ENCODE results near the gene BRMS1.
"Not testable (repeated sequence)": the region's sequence is repeated elsewhere in the genome, so short reads cannot be mapped to it uniquely, and the experiment has no call there.

BRMS1 gene

GRCh38 chr11:66363187-66363601 is 18.3 kb upstream of the BRMS1 start:
- FAIRE-seq (no peak), DNase-seq (ENCODE audit: low spot score) (no peak)

- DNase-seq (ENCODE audit: low spot score): no peak
- FAIRE-seq: no peak
Measured at GRCh38 chr11:66362481-66363147, 17.7 kb upstream of the BRMS1 start.

- DNase-seq (ENCODE audit: low spot score) (no peak), FAIRE-seq (no peak)
Measured at GRCh38 chr11:66361502-66361941, 16.6 kb upstream of the BRMS1 start.

- FAIRE-seq (no peak), DNase-seq (ENCODE audit: low spot score) (no peak)
Measured at GRCh38 chr11:66360406-66361073, 15.6 kb upstream of the BRMS1 start.

- DNase-seq (ENCODE audit: low spot score): no peak
Measured at GRCh38 chr11:66359662-66360087, 14.8 kb upstream of the BRMS1 start.

GRCh38 chr11:66350560-66351235 is 5.8 kb upstream of the BRMS1 start:
- DNase-seq (ENCODE audit: low spot score); FAIRE-seq: not testable (repeated sequence)

More at GRCh38 chr11:66359662-66360087, 14.8 kb upstream of the BRMS1 start:
- no peak for FAIRE-seq

- FAIRE-seq (no peak), DNase-seq (ENCODE audit: low spot score) (no peak)
Measured at GRCh38 chr11:66349084-66349386, 4.1 kb upstream of the BRMS1 start.

GRCh38 chr11:66347425-66348276 is 2.7 kb upstream of the BRMS1 start, which contains the start of gene B4GAT1:
Gene B4GAT1 (minus strand): TSS chr11:66347629. CDS start chr11:66347545, 84 bp downstream.
- DNase-seq (ENCODE audit: low spot score) (peak; percentile 88), FAIRE-seq (no peak)

GRCh38 chr11:66346476-66347424 is 1.8 kb upstream of the BRMS1 start:
- no peak for FAIRE-seq

GRCh38 chr11:66345316-66345649 is 379 bp upstream of the BRMS1 start:
- no peak for DNase-seq (ENCODE audit: low spot score)
- FAIRE-seq: no peak

More at GRCh38 chr11:66346476-66347424, 1.8 kb upstream of the BRMS1 start:
- no peak for DNase-seq (ENCODE audit: low spot score)

GRCh38 chr11:66343176-66343575 is 1.7 kb downstream of the BRMS1 start:
- FAIRE-seq (no peak), DNase-seq (ENCODE audit: low spot score) (no peak)

GRCh38 chr11:66341502-66342126 is 3.3 kb downstream of the BRMS1 start:
- FAIRE-seq: no peak
- DNase-seq (ENCODE audit: low spot score): no peak

- no peak for DNase-seq (ENCODE audit: low spot score)
- FAIRE-seq: no peak
Measured at GRCh38 chr11:66340596-66341501, 4.1 kb downstream of the BRMS1 start.

- DNase-seq (ENCODE audit: low spot score): no peak
- no peak for FAIRE-seq
Measured at GRCh38 chr11:66339686-66340483, 5.0 kb downstream of the BRMS1 start.

GRCh38 chr11:66339162-66339675 is 5.7 kb downstream of the BRMS1 start:
- DNase-seq (ENCODE audit: low spot score) (no peak), FAIRE-seq (no peak)

GRCh38 chr11:66338276-66339161 is 6.4 kb downstream of the BRMS1 start:
- DNase-seq (ENCODE audit: low spot score): no peak
- FAIRE-seq: no peak

All from RCC 7860 (cell line).